Breast epithelium (tissue), 3 donors: ENCODE data around the gene IDI2.

Experiments
- POLR2A ChIP-seq: fragments of 450-650 bp; IDR thresholded peaks from one replicate; pipeline ENCODE4 v1.6.1; 2016; ENCODE audit warnings: antibody characterized with exemption, mild to moderate bottlenecking, moderate library complexity
- POLR2AphosphoS5 ChIP-seq, 3 donors: sonication (generic); formaldehyde crosslinking; IDR thresholded peaks; one replicate each; pipeline ENCODE4 v1.6.1; 2017; ENCODE audit warnings: antibody characterized with exemption in 3 of 3

DNA sequence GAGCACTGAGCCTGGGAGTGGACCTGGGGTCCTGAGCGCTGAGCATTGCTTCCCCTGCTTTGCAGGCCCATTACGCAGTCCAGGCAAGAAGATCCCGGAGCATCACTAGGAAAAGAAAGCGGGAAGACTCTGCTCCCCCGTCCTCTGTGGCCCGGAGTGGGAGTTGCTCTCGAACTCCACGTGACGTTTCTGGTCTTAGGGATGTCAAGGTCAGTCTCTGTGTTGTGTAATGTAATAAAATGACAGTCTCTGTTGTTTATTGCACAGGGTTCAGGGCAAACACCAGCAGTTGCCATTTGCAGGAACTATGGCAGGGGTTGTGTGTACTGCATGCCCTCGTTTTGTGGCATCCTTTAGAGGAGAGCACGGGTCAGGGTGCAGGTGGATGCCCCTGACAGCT is 10.0 kb downstream of the IDI2 start:
- no peak for TF ChIP-seq POLR2A
- TF ChIP-seq POLR2AphosphoS5 (IDR thresholded peaks at IDR 0.05), result no peak
